G401 (cell line): ENCODE measurements around the gene TUBB1. TPM values are rescaled to one million over a fixed set of nuclear protein-coding genes. Genes with fewer than 3 reads are reported as not detected.
"Not testable (repeated sequence)": the region's sequence is repeated elsewhere in the genome, so short reads cannot be mapped to it uniquely, and the experiment has no call there.

Source experiments
- DNase-seq: peaks from one replicate; pipeline ENCODE4 v3.0.0-alpha.2; 2015; ENCODE audit warnings: low spot score
- in situ Hi-C: cut with HindIII; loops from 2 replicates; pipeline ENCODE4 v1.10.0; 2016; ENCODE audit warnings: low sequenced_read_pairs, mixed read lengths
- total RNA-seq: library from RNA; depleted of rRNA; stranded (reverse); fragments of >200 nt; shearing (Covaris generic); gene quantifications from 2 replicates; pipeline ENCODE4 v1.2.3, GENCODE V29; 2014; rRNA removed

TUBB1 gene
- not detected in 2 replicates for total RNA-seq

DNA sequence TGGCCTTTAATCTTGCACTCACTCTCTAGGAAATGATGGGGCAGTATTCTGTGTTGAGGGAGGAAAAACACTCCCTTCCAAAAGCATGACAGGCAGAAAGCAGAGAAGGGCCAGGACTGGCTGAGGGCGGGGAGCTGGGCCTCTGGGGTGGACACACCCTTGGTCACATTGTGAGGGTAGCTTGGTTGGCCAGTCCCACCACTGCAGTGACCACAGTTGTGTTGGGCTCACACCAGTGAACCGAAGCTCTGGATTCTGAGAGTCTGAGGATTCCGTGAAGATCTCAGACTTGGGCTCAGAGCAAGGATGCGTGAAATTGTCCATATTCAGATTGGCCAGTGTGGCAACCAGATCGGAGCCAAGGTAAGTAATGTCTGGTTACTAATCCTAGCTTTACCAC, at the start of gene TUBB1:
Gene TUBB1, plus strand, starts transcription at position 213 of the 400 bp plus-strand sequence. Its CDS starts 94 bp downstream, at position 307.
- no peak for DNase-seq
- in situ Hi-C loops: no loop called here

DNA sequence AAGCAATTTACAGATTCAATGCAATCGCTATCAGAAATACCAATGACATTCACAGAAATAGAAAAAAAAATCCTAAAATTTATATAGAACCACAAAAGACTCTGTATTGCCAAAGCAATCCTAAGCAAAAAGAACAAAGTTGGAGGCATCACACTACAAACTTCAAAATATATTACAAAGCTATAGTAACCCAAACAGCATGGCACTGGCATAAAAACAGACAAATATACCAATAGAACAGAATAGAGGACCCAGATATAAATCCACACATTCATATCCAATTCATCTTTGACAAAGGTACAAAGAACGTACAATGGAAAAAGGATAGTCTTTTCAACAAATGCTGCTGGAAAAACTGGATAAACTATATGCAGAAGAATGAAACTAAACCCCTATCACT, 49.8 kb upstream of the TUBB1 start:
- in situ Hi-C loops: no loop called here
- DNase-seq: no peak

DNA sequence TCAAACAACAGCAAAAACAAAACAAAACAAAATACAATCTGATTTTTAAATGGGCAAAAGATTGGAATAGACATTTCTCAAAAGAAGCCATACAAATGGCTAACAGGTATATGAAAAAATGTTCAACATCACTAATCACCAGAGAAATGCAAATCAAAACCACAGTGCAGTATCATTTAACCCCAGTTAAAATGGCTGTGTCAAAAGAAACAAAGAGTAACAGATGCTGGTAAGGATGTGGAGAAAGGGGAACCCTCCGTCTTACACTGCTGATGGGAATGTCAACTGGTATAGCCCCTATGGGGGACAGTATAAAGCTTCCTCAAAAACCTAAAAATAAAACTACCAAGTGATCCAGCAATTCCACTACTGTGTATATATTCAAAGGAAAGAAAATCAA, 49.1 kb upstream of the TUBB1 start:
- in situ Hi-C loops: no loop called here
- DNase-seq: no peak

DNA sequence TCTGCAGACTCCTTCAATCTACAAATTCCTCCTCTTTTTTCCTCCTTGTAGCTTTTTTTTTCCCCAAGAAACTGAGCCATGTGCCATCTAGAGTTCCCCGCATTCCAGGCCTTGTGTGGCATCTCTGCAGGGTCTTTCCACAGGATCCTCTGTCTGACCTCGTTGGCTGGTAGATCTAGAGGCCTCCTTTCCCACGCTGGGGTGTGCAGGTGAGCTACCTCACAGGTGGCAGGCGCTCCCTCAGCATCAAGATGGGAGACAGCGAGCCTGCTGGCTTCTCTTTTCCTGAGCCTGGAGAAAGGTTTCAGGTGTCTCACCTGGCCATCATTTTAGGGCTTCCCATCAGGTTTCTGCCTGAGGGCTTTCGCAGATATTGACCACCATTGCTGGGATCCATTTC, 47.8 kb upstream of the TUBB1 start:
- in situ Hi-C loops: no loop called here
- DNase-seq: no peak

DNA sequence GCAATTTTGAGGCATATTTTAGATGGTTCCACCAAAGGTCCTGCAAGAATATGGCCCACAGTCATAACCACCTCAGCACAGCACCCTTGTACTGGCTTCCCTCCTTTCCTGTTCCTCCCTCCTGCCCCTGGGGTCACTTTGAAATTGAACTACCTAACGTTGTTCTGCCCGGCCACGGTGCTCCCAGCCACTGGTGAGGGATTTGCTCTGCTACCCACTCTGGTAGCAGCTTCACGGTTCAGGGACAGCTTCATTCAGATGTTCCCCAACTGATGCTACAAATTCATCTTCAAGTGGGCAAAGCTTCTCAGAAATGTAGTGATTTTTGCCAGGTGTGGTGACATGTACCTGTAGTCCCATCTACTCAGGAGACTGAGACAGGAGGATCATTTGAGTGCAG, 46.0 kb upstream of the TUBB1 start:
- DNase-seq: no peak
- in situ Hi-C loops: no loop called here

DNA sequence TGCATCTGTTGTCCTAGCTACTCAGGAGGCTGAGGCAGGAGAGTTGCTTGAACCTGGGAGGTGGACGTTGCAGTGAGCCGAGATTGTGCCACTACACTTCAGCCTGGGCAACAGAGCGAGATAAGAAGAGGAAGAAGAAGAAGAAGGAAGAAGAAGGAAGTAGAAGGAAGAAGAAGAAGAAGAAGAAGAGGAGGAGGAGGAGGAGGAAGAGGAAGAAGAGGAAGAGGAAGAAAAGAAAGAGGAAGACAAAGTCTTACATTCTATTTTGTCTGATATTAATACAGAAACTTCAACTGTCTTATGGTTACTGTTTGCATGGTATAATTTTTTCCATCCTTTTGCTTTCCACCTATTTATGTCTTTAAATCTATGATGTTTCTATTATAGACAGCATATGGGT, 45.4 kb upstream of the TUBB1 start:
- DNase-seq: no peak
- in situ Hi-C loops: no loop called here

DNA sequence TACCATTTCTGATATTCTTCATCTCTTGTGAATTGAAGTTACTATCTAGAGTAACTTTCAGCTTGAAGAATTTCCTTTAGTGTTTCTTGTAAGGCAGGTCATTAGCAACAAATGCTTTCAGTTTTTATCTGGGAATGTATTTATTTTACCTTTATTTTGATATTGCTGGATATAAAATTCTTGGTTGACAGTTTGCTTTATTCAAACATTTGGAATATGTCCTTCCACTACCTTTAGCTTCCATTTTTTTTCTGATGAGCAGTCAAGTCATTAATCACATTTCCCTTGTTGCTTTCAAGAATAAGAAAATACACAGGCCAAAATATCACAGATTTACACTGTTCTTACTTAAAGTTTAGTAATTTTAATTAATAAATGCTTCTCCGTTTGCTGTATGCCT, 43.9 kb upstream of the TUBB1 start:
- DNase-seq: no peak
- in situ Hi-C loops: no loop called here

DNA sequence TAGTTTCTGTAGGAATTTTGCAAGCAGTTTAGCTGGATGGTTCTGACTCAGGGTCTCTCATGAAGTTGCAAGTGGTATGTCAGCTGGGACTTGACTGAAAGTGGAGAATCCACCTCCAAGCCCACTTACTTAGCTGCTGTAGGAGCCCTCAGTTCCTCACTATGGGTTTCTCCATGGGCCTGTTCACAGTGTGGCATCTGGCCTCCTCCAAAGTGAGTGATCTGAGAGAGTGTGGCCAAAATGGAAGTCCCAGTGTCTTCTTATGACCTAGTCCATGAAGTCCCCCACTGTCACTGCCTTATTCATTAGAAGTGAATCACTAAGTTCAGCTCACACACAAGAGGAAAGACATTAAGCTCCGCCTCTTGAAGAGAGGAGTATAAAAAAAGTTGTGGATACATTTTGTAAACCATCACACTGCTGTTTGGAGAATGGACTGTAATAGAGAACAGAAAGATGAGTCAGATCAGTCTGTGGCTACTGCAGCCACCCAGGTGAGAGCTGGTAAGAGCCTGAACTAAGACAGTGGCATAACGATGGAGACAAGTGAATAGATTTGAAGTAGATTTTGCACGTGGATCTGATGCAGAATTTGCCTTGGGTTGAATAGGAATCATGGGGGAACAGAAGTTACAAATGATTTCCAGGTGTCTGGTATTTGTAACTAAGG, 43.0 kb upstream of the TUBB1 start:
- DNase-seq: no peak
- in situ Hi-C loops: no loop called here

DNA sequence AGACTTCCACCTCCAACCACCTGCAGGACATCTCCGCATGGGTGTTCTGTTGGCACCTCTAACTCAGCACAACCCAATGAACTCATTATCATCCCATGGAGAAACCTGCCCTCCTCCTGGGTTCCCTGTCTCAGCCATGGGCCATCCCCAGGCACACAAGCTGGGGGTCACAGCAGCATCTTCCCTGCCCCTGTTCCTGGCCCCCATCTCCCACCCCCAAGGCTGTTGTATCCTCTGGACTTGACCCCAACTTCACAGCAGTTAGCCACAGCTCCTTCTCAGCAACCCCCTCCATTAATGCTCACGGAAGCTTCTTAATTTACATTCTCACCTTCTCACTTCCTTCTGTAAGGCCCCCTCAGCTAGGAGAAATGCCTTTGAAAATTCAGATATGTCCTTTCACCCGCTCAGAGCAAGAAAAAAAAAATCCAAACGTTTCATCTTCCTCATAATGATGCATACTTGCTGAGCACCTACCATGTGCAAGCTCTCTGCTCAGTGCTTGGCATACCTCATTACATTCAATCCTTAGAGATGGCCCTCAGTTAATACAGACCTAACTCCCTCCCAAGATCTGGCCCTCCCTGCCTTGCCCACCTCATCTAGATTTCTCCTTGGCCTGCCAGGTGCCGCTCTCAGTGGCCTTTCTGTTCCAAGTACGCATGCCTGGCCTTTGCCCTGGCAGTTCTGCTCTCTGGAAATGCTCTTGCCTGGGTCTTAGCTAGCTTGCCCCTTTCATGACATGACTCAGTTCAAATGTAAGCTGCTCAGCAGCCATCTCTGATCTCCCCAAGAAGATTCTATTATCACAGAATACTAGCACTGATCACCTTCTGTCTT, 40.7 kb upstream of the TUBB1 start:
- no peak for DNase-seq
- in situ Hi-C loops: no loop called here

DNA sequence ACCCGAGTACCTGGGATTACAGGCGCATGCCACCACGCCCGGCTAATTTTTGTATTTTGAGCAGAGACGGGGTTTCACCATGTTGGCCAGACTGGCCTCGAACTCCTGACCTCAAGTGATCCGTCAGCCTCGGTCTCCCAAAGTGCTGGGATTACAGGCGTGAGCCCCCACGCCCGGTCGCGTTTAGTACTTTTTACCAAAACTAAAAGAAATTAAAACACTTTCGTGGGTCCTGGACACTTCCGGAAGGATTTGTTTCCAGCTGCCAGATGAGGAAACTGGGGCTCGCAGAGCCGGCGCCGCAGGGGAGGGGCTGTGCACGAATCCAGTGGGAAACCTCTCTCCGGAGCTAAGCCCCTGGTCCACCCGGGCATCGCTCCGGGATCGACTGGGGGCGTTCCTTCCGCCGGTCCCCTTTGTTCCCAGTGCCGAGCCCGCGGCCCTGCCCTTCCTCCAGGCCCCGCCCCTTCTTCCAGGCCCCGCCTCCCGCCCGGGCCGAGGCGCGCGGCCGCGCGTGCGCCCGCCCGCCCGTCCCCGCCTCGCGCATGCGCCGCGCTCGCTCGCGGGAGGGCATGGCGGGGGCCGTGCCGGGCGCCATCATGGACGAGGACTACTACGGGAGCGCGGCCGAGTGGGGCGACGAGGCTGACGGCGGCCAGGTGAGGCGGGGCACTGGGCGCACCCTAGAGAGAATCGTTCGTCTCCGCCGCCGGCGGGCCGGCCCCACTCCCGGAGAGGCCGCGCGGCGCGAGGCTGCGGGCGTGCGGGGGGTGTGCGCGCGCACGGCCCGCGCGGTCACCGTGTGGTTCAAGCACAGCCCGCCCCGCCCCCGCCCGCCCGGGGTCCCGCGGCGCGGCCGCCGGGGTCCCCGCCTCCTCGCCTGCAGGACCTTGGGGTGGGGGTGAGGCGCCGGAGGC, 38.3 kb upstream of the TUBB1 start, which contains the start of gene NELFCD:
Gene NELFCD, plus strand, starts transcription at position 546 of the 917 bp plus-strand sequence. Its CDS starts 54 bp downstream, at position 600.
- DNase-seq: peak; percentile 79
- in situ Hi-C loops: no loop called here

DNA sequence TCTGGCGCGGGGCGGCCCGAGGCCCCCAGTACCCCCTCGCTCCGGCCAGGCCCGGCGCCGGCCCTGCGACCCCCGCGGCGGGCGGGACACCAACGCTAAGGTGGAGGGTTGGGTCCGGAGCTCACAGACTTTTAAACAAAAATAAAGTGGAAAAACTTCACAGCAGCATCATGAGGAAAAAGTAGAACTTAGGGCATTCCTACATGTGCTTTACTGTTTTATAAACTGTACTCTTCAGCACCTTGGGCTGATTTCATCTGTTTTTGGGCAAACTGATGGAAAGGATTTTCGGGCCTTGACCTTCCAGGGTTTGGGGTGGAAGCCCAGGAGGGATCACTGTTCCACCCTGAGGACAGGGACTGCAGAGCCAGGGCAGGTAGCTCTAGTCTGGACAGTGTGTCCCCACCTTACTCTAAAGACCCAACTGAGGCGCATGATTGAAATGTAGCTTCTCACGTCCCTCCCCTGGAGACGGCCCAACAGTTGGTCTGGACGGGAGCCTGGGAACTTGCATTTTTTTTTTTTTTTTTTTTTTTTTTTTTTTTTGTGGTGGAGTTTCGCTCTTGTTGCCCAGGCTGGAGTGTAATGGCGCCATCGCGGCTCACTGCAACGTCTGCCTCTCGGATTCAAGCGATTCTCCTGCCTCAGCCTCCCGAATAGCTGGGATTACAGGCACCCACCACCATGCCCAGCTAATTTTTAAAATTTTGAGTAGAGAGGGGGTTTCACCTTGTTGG, 37.4 kb upstream of the TUBB1 start:
- in situ Hi-C loops: no loop called here
- DNase-seq: no peak

DNA sequence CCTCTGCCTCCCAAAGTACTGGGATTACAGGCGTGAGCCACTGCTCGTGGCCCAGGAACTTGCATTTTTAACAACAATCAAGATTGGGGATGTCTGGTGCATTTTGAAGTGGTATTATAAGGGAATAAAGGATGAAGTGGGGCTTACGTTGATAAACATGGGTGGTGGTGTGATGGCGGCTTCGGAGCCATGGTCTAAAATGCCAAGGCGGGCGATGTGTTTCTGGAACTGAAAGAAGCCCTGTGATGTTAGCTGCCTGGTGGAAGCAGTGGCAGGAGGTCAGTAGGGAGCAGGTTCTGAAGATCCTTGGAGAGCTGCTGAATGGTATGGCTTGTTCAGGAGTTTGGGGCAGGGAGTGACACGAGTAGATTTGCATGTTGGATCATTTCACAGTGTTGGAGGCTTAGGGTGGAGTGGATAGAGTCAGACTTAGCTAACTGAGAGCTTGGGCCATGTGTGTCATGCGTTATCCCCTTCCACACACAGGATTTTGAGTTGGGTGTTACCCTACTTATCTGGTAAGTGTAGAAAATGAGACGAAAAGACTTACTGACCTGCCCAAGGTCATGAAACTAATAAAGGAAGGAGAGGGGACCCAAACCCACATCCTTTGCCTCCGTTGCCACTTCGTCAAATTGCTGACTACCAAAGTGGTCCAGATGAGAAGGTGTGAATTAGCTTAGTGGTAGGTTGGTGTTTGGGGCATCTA, 36.7 kb upstream of the TUBB1 start:
- no peak for DNase-seq
- in situ Hi-C loops: no loop called here

DNA sequence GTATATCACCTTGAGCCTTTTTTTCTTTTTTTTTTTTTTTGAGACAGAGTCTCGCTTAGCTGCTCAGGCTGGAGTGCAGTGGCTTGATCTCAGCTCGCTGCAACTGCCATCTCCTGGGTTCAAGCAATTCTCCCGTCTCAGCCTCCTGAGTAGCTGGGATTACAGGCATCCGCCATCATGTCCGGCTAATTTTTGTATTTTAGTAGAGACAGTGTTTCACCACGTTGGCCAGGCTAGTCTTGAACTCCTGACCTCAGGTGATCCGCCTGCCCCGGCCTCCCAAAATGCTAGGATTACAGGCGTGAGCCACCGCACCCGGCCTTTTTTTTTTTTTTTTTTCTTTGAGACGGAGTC, 36.1 kb upstream of the TUBB1 start:
- in situ Hi-C loops, DNase-seq: not testable (repeated sequence)

DNA sequence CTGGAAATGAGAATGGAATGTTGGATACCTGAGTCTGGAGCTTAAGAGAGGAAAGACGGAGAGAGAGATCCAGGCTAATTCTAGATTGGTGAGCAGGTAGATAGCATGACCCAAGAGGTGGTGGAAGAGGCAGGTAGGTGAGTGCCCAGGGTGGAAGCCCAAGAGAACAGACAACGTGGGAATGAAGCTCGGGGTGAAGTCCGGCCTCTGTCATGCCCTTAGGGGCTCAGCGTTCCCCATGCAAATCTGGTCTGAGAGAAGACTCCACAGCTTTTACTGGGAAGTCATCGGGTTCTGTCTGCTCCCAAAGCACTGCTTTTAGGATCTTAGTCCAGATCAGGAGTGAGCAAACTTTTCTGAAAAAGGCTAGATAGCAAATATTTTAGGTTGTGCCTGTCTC, 34.5 kb upstream of the TUBB1 start:
- in situ Hi-C loops: no loop called here
- DNase-seq: no peak

DNA sequence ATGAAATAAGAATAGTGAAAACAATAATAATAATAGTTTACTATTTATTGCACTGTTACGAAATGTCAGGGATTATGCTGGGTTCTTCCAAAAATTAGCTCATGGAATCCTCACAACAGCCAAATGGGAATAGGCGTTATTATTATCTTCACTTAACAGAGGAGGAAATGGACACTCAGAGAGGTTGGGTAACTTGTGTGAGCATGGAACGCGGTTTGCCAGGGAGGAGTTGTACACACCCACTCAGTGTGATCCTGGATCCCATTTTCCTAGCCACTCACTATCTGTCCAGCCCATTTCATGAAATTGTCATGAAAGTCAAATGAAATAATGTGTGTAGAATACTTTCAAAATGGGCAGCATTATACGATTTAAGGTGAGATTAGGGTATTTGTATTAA, 33.6 kb upstream of the TUBB1 start:
- DNase-seq: no peak
- in situ Hi-C loops: no loop called here

DNA sequence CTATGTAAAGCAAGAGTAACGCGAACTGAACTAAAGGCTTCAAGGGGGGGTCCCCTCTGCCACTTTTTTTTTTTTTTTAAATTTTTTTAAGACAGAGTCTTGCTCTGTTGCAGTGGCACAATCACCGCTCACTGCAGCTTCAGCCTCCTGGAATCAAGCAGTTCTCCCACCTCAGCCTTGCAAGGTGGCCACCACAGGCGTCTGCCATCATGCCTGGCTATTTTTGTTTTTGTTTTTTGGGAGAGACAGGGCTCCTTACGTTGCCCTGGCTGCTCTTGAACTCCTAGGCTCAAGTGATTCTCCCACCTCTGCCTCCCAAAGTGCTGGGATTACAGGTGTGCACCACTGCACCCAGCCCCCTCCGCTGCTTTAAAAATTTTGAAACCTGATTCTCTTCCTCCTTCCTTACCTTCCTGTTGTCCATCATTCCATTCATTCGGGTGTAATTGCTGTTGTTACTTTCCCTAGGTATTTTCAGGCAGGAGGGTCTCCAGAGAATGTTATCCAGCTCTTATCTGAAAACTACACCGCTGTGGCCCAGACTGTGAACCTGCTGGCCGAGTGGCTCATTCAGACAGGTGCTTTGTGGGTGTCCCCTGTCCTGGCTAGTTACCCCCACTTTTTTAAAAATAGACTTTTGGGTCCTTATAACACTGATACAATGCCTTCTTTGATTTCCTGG, 32.8 kb upstream of the TUBB1 start:
- in situ Hi-C loops: no loop called here
- DNase-seq: no peak

DNA sequence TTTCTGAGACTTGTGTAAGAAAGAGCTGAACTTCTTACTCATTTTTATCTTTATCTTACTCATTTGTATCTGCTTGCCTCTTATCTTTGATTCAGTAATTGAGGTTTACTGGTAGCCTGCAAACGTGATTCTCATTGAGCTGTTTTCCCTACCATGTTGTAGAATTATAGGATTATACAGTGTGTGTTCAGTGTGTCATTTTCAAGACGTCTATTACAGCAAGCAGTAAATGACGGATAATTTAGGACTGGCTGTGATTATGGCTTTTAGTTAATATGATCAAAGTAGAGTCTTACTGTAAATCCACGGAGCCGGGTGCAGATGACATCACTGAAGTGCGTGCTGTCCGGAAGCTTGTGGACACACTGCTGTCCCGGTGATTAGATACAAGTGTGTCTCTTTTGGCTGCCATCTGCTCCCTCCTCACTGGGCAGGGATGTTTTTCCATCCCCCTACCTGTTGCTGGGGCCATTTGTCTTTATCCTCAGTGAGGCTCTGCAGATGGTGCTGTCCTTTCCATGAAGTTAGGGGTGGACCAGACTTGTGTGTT, 32.2 kb upstream of the TUBB1 start:
- in situ Hi-C loops: no loop called here
- peak; percentile 53 for DNase-seq
